Activated naive CD8-positive, alpha-beta T cell treated with anti-CD3 and anti-CD28 coated beads, Interleukin-2, amount 10 ng/mL, durations not matched to agents 7 days and 5 days (primary cell): Measurements from ENCODE around the gene CIRBP. TPM values are rescaled to one million over a fixed set of nuclear protein-coding genes. Genes with fewer than 3 reads are reported as not detected.

Experiments
- ATAC-seq: fragments of 150-1000 bp; cut with Tn5 transposase; one replicate; pipeline ENCODE4 v1.10.0; 2021; ENCODE audit warnings: low read depth, moderate library complexity
- POLR2A ChIA-PET: fragments of 350-600 bp; sonication (Branson Sonifier 250); formaldehyde crosslinking; loops from one replicate; lab custom pipeline; 2021; ENCODE audit warnings: antibody characterized with exemption; lab: Charles Lee
- DNase-seq: peaks from one replicate; pipeline ENCODE4 v3.0.0; 2021
- H3K27ac Mint-ChIP-seq: one replicate; pipeline ENCODE4 v1.8.0; 2022; ENCODE audit warnings: mild to moderate bottlenecking, mixed read lengths
- H3K27me3 Mint-ChIP-seq: one replicate; pipeline ENCODE4 v1.8.0; 2022; ENCODE audit warnings: mild to moderate bottlenecking, moderate library complexity, mixed read lengths
- H3K36me3 Mint-ChIP-seq: one replicate; pipeline ENCODE4 v1.8.0; 2021; ENCODE audit warnings: mild to moderate bottlenecking, mixed read lengths
- H3K4me1 Mint-ChIP-seq: one replicate; pipeline ENCODE4 v1.8.0; 2021; ENCODE audit warnings: mixed read lengths
- H3K4me3 Mint-ChIP-seq: one replicate; pipeline ENCODE4 v1.8.0; 2022; ENCODE audit warnings: mild to moderate bottlenecking, moderate library complexity, mixed read lengths
- H3K9me3 Mint-ChIP-seq: one replicate; pipeline ENCODE4 v1.8.0; 2021; ENCODE audit warnings: mixed read lengths
- total RNA-seq, 2 experiments: library from RNA; stranded (reverse); gene quantifications; one replicate each; pipeline ENCODE4 v1.2.3, GENCODE V29; 2021

CIRBP gene
- 100 to 1,000 TPM; 327 to 342 TPM for total RNA-seq

- DNase-seq (peak; percentile 99), ATAC-seq (peak; percentile 77)
- Mint-ChIP-seq H3K27me3 (no peaks in the 10 kb centered on the region), H3K4me3 (peak within 1 kb of the TSS; percentile 94), H3K36me3 (peaks cover 36% of the 10 kb centered on the region), H3K4me1 (peaks cover 51% of the 10 kb centered on the region), H3K27ac (peak within 1 kb of the TSS; percentile 88), H3K9me3 (no peaks in the 10 kb centered on the region)
- POLR2A ChIA-PET = interaction anchor here (0.5 to 6.8 kb wide), 52 partner anchors 8 to 1911 kb away, joined by 3 to 385 read pairs (median 4); partner anchors contain the start of genes ABCA7, ARHGAP45, ATP5F1D and CNN2
Measured at GRCh38 chr19:1269065-1269477, at the start of gene CIRBP. CIRBP (plus strand) TSS chr19:1269332; CDS start chr19:1270934, 1,602 bp downstream.

GRCh38 chr19:1219786-1220476 lies 49.2 kb upstream of the CIRBP start:
- Mint-ChIP-seq H3K27ac (no peak overlapping the region), H3K9me3 (no peaks in the 10 kb centered on the region), H3K27me3 (no peaks in the 10 kb centered on the region), H3K4me3 (no peak overlapping the region), H3K36me3 (no peaks in the 10 kb centered on the region), H3K4me1 (no peaks in the 10 kb centered on the region)
- POLR2A ChIA-PET = interaction anchor here (0.6 kb wide), 1 partner anchor 725 kb away, joined by 5 read pairs; no protein-coding TSS in a partner anchor
- no peak for ATAC-seq
- no peak for DNase-seq

- Mint-ChIP-seq H3K9me3 (no peaks in the 10 kb centered on the region), H3K4me1 (no peaks in the 10 kb centered on the region), H3K4me3 (no peak overlapping the region), H3K27me3 (no peaks in the 10 kb centered on the region), H3K27ac (no peak overlapping the region), H3K36me3 (no peaks in the 10 kb centered on the region)
- POLR2A ChIA-PET = no interaction called here
- ATAC-seq = no peak
- no peak for DNase-seq
Measured at GRCh38 chr19:1220477-1220930, 48.6 kb upstream of the CIRBP start.

- POLR2A ChIA-PET = no interaction called here
- Mint-ChIP-seq H3K27me3 (no peaks in the 10 kb centered on the region), H3K4me1 (no peaks in the 10 kb centered on the region), H3K27ac (no peak overlapping the region), H3K36me3 (no peaks in the 10 kb centered on the region), H3K4me3 (no peak overlapping the region), H3K9me3 (no peaks in the 10 kb centered on the region)
- no peak for ATAC-seq
- no peak for DNase-seq
Measured at GRCh38 chr19:1220976-1221903, 47.9 kb upstream of the CIRBP start.

GRCh38 chr19:1221904-1222255 lies 47.3 kb upstream of the CIRBP start:
- Mint-ChIP-seq H3K4me3 (no peak overlapping the region), H3K9me3 (no peaks in the 10 kb centered on the region), H3K36me3 (no peaks in the 10 kb centered on the region), H3K4me1 (no peaks in the 10 kb centered on the region), H3K27me3 (no peaks in the 10 kb centered on the region), H3K27ac (no peak overlapping the region)
- DNase-seq = no peak
- POLR2A ChIA-PET = no interaction called here
- no peak for ATAC-seq

GRCh38 chr19:1222394-1222793 lies 46.7 kb upstream of the CIRBP start:
- POLR2A ChIA-PET = no interaction called here
- ATAC-seq = no peak
- no peak overlapping the region for H3K27ac Mint-ChIP-seq

GRCh38 chr19:1223018-1223855 lies 45.9 kb upstream of the CIRBP start:
- peaks cover 2% of the 10 kb centered on the region for H3K36me3 Mint-ChIP-seq
- no peaks in the 10 kb centered on the region for H3K9me3 Mint-ChIP-seq
- no peaks in the 10 kb centered on the region for H3K27me3 Mint-ChIP-seq
- DNase-seq = no peak
- POLR2A ChIA-PET = interaction anchor here (0.5 kb wide), 1 partner anchor 149 kb away, joined by 3 read pairs; no protein-coding TSS in a partner anchor
- no peak overlapping the region for H3K27ac Mint-ChIP-seq
- peak; percentile 38 for ATAC-seq
- no peaks in the 10 kb centered on the region for H3K4me1 Mint-ChIP-seq
- H3K4me3 Mint-ChIP-seq = no peak overlapping the region

More at GRCh38 chr19:1222394-1222793, 46.7 kb upstream of the CIRBP start:
- Mint-ChIP-seq H3K36me3 (no peaks in the 10 kb centered on the region), H3K9me3 (no peaks in the 10 kb centered on the region), H3K4me3 (no peak overlapping the region), H3K27me3 (no peaks in the 10 kb centered on the region), H3K4me1 (no peaks in the 10 kb centered on the region)
- DNase-seq = no peak

- Mint-ChIP-seq H3K27me3 (no peaks in the 10 kb centered on the region), H3K4me3 (no peak overlapping the region), H3K27ac (no peak overlapping the region), H3K9me3 (no peaks in the 10 kb centered on the region), H3K36me3 (peaks cover 2% of the 10 kb centered on the region), H3K4me1 (no peaks in the 10 kb centered on the region)
- DNase-seq (no peak), ATAC-seq (no peak)
- POLR2A ChIA-PET = interaction anchor here (0.5 kb wide), 1 partner anchor 150 kb away, joined by 3 read pairs; no protein-coding TSS in a partner anchor
Measured at GRCh38 chr19:1224047-1224825, 44.9 kb upstream of the CIRBP start.

GRCh38 chr19:1224847-1225246 lies 44.3 kb upstream of the CIRBP start:
- no peaks in the 10 kb centered on the region for H3K4me1 Mint-ChIP-seq
- H3K9me3 Mint-ChIP-seq = no peaks in the 10 kb centered on the region
- no peaks in the 10 kb centered on the region for H3K27me3 Mint-ChIP-seq
- POLR2A ChIA-PET = no interaction called here
- no peak for DNase-seq
- no peak for ATAC-seq
- H3K27ac Mint-ChIP-seq = no peak overlapping the region
- peaks cover 2% of the 10 kb centered on the region for H3K36me3 Mint-ChIP-seq
- no peak overlapping the region for H3K4me3 Mint-ChIP-seq

GRCh38 chr19:1225440-1226226 lies 43.5 kb upstream of the CIRBP start:
- Mint-ChIP-seq H3K9me3 (no peaks in the 10 kb centered on the region), H3K27ac (no peak overlapping the region), H3K4me1 (no peaks in the 10 kb centered on the region), H3K36me3 (peaks cover 2% of the 10 kb centered on the region), H3K27me3 (no peaks in the 10 kb centered on the region), H3K4me3 (no peak overlapping the region)
- ATAC-seq (no peak), DNase-seq (no peak)
- POLR2A ChIA-PET = no interaction called here

- ATAC-seq (no peak), DNase-seq (no peak)
- no peak overlapping the region for H3K27ac Mint-ChIP-seq
- H3K4me3 Mint-ChIP-seq = no peak overlapping the region
- POLR2A ChIA-PET = no interaction called here
- peaks cover 2% of the 10 kb centered on the region for H3K36me3 Mint-ChIP-seq
- H3K27me3 Mint-ChIP-seq = no peaks in the 10 kb centered on the region
- no peaks in the 10 kb centered on the region for H3K9me3 Mint-ChIP-seq
- H3K4me1 Mint-ChIP-seq = no peaks in the 10 kb centered on the region
Measured at GRCh38 chr19:1226227-1226518, 43.0 kb upstream of the CIRBP start.
